Endometrium (tissue), 2 donors: ENCODE results near the gene ARMCX6.
"Not testable (repeated sequence)": the region's sequence is repeated elsewhere in the genome, so short reads cannot be mapped to it uniquely, and the experiment has no call there.

Experiments used
- FAIRE-seq: peaks from 2 replicates; lab custom pipeline; 2012; peaks lifted over from hg19 to GRCh38; lab: Jason Lieb, UNC
- donor health status: control.
- donor health status: control.

Gene ARMCX6

GRCh38 chrX:101617211-101618191 is at the start of gene ARMCX6:
TSS of gene ARMCX6 (minus strand) at chrX:101618000. CDS start at chrX:101616620, 1,380 bp downstream.
- no peak for FAIRE-seq

GRCh38 chrX:101659601-101660063 is 41.8 kb upstream of the ARMCX6 start, which contains the start of gene ARMCX2:
TSS of gene ARMCX2 (minus strand) at chrX:101659850. CDS start at chrX:101657588, 2,262 bp downstream.
- no peak for FAIRE-seq

- FAIRE-seq: no peak
These were observed 41.1 kb upstream of the ARMCX6 start for GRCh38 chrX:101658661-101659491.

GRCh38 chrX:101657495-101657894 is 39.7 kb upstream of the ARMCX6 start:
- no peak for FAIRE-seq

GRCh38 chrX:101656817-101657216 is 39.0 kb upstream of the ARMCX6 start:
- FAIRE-seq: no peak

DNA sequence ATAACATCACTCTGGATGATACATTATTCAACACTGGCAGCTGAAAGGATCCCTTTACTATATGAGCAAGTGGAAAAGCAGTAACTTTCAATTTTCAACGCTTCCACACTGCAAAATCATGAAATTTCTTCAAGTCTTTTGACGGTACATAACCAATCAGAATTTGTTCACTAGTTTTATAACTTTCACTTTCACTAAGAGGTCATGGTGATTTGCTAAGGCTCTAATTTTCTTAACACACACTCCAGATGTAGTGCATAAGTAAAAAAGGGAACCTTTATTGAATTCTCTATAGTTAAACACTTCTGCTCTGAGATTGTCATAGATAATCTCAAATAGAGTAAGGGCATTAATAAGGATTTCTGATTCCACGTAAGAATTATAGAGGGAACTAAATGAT is 37.7 kb upstream of the ARMCX6 start:
- FAIRE-seq: no peak

- not testable (repeated sequence) for FAIRE-seq
These were observed 29.9 kb upstream of the ARMCX6 start for GRCh38 chrX:101647716-101648115.

DNA sequence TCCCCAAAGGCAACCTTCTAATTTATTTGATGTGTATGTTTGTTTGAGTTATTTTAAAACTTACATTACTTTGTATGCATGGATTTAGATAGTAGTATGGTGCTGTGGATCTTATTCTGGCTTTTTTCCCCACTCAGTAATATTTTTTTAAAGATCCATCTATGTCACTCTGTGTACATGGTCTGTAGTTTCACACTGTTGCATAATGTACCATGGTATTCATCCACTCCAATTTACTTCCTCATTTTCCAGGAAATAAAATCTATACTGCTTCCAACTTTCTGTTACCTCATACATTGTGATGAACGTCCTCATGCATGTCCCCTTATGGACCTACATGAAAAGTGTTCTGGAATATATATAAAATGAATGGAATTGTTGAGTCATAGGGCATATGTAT is 24.3 kb upstream of the ARMCX6 start:
- FAIRE-seq: no peak

- no peak for FAIRE-seq
These were observed 21.8 kb upstream of the ARMCX6 start for GRCh38 chrX:101639583-101639982.

- FAIRE-seq: no peak
These were observed 1.6 kb upstream of the ARMCX6 start for GRCh38 chrX:101619364-101619763.

- FAIRE-seq: no peak
These were observed 12.1 kb downstream of the ARMCX6 start for GRCh38 chrX:101605728-101606127.

DNA sequence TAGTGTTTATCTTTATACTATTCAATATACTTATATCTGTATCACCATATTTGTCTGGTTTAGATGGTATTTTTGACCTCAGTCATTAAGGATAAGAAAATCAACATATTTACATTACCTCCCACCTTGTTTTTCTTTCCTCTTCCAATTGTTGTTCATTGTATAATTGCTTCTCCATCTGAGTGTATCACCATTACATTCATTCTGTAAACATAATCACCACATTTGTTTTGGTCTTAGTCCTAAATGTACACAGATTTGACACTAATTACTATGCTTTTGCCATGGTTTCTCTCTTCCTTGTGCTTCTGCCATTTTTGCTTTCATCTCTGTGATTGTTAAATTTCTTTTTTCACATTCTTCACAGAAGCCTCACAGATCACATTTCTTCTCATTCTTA is 12.7 kb downstream of the ARMCX6 start:
- no peak for FAIRE-seq

DNA sequence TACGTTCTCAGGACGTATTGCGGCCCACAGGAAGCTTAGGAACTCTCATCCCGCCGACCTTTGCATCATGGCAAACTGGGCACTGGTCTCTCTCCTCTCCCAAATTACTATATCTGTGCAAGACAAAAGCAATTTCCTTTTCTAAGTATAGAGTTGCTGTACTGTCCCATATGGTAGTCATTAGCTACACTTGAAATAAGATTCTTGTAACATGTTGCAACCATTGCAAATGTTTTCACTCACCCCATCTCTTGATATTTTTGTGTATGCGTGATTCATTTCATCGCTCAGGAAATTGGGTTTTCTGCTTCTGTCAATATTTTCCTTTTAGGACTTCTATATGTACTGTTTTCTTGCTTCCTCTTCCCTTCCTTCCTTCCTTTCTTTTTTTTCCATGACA is 15.7 kb downstream of the ARMCX6 start:
- FAIRE-seq: no peak

- FAIRE-seq: not testable (repeated sequence)
These were observed 18.2 kb downstream of the ARMCX6 start for GRCh38 chrX:101599592-101599991.

GRCh38 chrX:101595739-101596419 is 21.9 kb downstream of the ARMCX6 start:
- no peak for FAIRE-seq
